GM12878 (cell line): ENCODE data around the gene TSEN34. TPM values are rescaled to one million over a fixed set of nuclear protein-coding genes. Genes with fewer than 3 reads are reported as not detected.

ENCODE experiments used
- BHLHE40 ChIP-seq, 2 experiments: fragments of 450-650 bp in 1 of 2; IDR thresholded peaks; 2 replicates each; pipeline ENCODE4 v1.6.1; 2011 to 2017; ENCODE audit warnings: low read depth in 2 of 2, borderline replicate concordance in 1 of 2, improper control_type of control experiment in 1 of 2, low read length in 1 of 2, mild to moderate bottlenecking in 1 of 2
- EED ChIP-seq: sonication (generic); IDR thresholded peaks from 2 replicates; pipeline ENCODE4 v1.6.1; 2016; ENCODE audit warnings: antibody characterized with exemption, low read depth
- HDGF ChIP-seq: fragments of 450-650 bp; IDR thresholded peaks from 2 replicates; pipeline ENCODE4 v1.6.1; 2016; ENCODE audit warnings: antibody characterized with exemption
- KAT2A ChIP-seq: conservative IDR thresholded peaks from 2 replicates; pipeline ENCODE4 v1.6.1; 2011; ENCODE audit warnings: low read depth, low read length; ENCODE audit not compliant: control insufficient read depth
- MEF2A ChIP-seq: IDR thresholded peaks from 2 replicates; pipeline ENCODE4 v1.6.1; 2011; ENCODE audit warnings: low read depth, mild to moderate bottlenecking, low read length, moderate library complexity; ENCODE audit not compliant: insufficient read depth
- NFXL1 ChIP-seq: fragments of 450-650 bp; IDR thresholded peaks from 2 replicates; pipeline ENCODE4 v1.6.1; 2017; ENCODE audit warnings: antibody characterized with exemption, mild to moderate bottlenecking, borderline replicate concordance
- RCOR1 ChIP-seq: conservative IDR thresholded peaks from 2 replicates; pipeline ENCODE4 v1.6.1; 2012; ENCODE audit warnings: low read depth, low read length, improper control_type of control experiment
- SREBF1 ChIP-seq: IDR thresholded peaks from 2 replicates; pipeline ENCODE4 v1.6.1; 2012; ENCODE audit warnings: mild to moderate bottlenecking, low read length
- STAT1 ChIP-seq: fragments of 450-650 bp; conservative IDR thresholded peaks from 2 replicates; pipeline ENCODE4 v1.6.1; 2014; ENCODE audit warnings: antibody characterized with exemption, mild to moderate bottlenecking
- STAT3 ChIP-seq: IDR thresholded peaks from 2 replicates; pipeline ENCODE4 v1.6.1; 2011; ENCODE audit warnings: low read depth, low read length, improper control_type of control experiment
- TAF1 ChIP-seq: IDR thresholded peaks from 2 replicates; pipeline ENCODE4 v1.6.1; 2011; ENCODE audit warnings: mild to moderate bottlenecking, low read depth, low read length, borderline replicate concordance
- TARDBP ChIP-seq: IDR thresholded peaks from 2 replicates; pipeline ENCODE4 v1.6.1; 2016; ENCODE audit warnings: borderline replicate concordance
- WRNIP1 ChIP-seq: IDR thresholded peaks from 2 replicates; pipeline ENCODE4 v1.6.1; 2011; ENCODE audit warnings: low read depth, low read length, improper control_type of control experiment, borderline replicate concordance
- polyA plus RNA-seq, 11 experiments: library from polyadenylated mRNA; depleted of rRNA in 4 of 11; unstranded in 6 of 11; stranded (reverse) in 5 of 11; fragments of >200 nt; fragmentation: Nextera tagmentation in 4 of 11; fragmentation: Illumina TruSeq in 1 of 11; extraction: Ambion mirVana in 4 of 11; extraction: Trizol in 1 of 11; gene quantifications; 1 replicate in 1 of 11; 2 replicates in 10 of 11; pipeline versions ENCODE4 v1.2.1 to v1.2.3, GENCODE V29; 2011 to 2016; ENCODE audit warnings: inconsistent platforms in 2 of 11, missing spikeins in 2 of 11, low read depth in 1 of 11
- total RNA-seq, 4 experiments: library from RNA; depleted of rRNA in 3 of 4; stranded (reverse); fragments of >200 nt in 3 of 4; fragmentation: Illumina TruSeq in 1 of 4; extraction: Trizol in 1 of 4; gene quantifications; 2 replicates each; pipeline versions ENCODE4 v1.2.1 to v1.2.3, GENCODE V29; 2013 to 2021
- TF ChIP-seq, protein P1 (sequence below): fragments of 450-650 bp; IDR thresholded peaks from 2 replicates; pipeline ENCODE4 v1.6.1; 2014; ENCODE audit warnings: mild to moderate bottlenecking
- TF ChIP-seq, protein P2 (sequence below): fragments of 450-650 bp; formaldehyde crosslinking; IDR thresholded peaks from 2 replicates; pipeline ENCODE4 v1.5.0; 2022; ENCODE audit warnings: mild to moderate bottlenecking, missing genetic modification characterization
- TF ChIP-seq, protein P3 (sequence below): fragments of 450-650 bp; IDR thresholded peaks from 2 replicates; pipeline ENCODE4 v1.6.1; 2017; ENCODE audit warnings: mild to moderate bottlenecking, moderate library complexity
- TF ChIP-seq, protein P4 (sequence below): IDR thresholded peaks from 2 replicates; pipeline ENCODE4 v1.6.1; 2011; ENCODE audit warnings: low read depth, low read length, improper control_type of control experiment, borderline replicate concordance
- TF ChIP-seq, protein P5 (sequence below): IDR thresholded peaks from 2 replicates; pipeline ENCODE4 v1.6.1; 2011; ENCODE audit warnings: mild to moderate bottlenecking, low read depth, low read length, moderate library complexity; ENCODE audit not compliant: insufficient replicate concordance

TSEN34 gene
- total and polyA plus RNA-seq, 10 of the 15 experiments (the other 5 are each of a cell fraction or from before 2014, with no cell fraction given), result 1.0 to 35.9 (median 16.8) TPM

DNA sequence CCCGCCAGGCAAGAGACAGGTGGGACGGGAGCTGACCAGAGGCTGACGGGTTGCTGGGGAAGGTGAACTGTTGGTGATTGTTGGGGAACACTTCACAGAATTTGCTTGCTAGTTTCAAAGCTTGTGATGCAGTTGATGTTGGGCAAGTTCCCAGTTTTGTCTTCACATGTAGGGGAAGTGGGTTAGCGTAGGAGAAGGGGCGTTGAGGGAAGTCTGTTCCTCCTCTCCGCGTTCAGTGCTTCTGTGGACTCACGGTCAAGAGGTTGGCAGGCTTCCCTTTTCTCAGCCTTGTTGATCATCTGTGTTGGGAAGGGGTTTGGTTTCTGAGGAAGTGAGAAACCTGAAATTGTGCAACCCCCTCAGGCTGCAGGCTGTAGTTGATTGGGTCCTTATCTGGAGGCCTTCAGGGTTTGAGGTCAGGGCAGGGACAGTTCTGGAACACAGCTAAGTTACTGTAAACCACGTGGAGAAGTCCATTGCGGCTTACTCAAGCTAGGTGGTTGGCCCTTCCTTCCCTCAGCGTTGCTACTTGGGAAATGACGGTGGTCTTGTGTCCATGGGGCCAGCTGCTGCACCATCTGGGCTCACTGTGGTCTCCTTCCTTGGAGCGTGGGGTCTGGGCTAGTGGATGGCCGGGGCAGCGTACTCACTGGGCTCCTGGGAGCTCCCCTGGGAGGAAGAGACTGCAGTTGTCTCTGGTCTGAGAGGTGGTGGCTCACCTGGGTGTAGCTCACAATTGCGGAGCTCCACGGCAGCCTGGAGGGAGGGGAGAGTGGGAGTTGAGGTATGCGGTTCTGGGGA, 17.1 kb downstream of the TSEN34 start (continued):
- TF ChIP-seq STAT3, result 0 out of 2 replicates have a peak, but pooled peaks have one; percentile 63
- TF ChIP-seq WRNIP1, result no peak
- TF ChIP-seq BHLHE40 (IDR thresholded peaks at IDR 0.05; ENCODE audit: borderline replicate concordance in 1 of 2, low read depth in 2 of 2, low read length in 1 of 2), result peak; percentile 78 to 81
- TF ChIP-seq, protein P1, sequence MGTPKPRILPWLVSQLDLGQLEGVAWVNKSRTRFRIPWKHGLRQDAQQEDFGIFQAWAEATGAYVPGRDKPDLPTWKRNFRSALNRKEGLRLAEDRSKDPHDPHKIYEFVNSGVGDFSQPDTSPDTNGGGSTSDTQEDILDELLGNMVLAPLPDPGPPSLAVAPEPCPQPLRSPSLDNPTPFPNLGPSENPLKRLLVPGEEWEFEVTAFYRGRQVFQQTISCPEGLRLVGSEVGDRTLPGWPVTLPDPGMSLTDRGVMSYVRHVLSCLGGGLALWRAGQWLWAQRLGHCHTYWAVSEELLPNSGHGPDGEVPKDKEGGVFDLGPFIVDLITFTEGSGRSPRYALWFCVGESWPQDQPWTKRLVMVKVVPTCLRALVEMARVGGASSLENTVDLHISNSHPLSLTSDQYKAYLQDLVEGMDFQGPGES, result no peak
- no peak for TF ChIP-seq NFXL1
- TF ChIP-seq KAT2A, result no peak
- TF ChIP-seq, protein P2, sequence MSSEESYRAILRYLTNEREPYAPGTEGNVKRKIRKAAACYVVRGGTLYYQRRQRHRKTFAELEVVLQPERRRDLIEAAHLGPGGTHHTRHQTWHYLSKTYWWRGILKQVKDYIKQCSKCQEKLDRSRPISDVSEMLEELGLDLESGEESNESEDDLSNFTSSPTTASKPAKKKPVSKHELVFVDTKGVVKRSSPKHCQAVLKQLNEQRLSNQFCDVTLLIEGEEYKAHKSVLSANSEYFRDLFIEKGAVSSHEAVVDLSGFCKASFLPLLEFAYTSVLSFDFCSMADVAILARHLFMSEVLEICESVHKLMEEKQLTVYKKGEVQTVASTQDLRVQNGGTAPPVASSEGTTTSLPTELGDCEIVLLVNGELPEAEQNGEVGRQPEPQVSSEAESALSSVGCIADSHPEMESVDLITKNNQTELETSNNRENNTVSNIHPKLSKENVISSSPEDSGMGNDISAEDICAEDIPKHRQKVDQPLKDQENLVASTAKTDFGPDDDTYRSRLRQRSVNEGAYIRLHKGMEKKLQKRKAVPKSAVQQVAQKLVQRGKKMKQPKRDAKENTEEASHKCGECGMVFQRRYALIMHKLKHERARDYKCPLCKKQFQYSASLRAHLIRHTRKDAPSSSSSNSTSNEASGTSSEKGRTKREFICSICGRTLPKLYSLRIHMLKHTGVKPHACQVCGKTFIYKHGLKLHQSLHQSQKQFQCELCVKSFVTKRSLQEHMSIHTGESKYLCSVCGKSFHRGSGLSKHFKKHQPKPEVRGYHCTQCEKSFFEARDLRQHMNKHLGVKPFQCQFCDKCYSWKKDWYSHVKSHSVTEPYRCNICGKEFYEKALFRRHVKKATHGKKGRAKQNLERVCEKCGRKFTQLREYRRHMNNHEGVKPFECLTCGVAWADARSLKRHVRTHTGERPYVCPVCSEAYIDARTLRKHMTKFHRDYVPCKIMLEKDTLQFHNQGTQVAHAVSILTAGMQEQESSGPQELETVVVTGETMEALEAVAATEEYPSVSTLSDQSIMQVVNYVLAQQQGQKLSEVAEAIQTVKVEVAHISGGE (CRISPR knock-in tag), result no peak
- no peak; the same call in 1 of the 2 replicates for TF ChIP-seq HDGF
- peak; percentile 23; the same call in 1 of the 2 replicates for TF ChIP-seq TARDBP
- TF ChIP-seq EED, result peak; percentile 91; the same call in 1 of the 2 replicates
- TF ChIP-seq MEF2A, result 0 out of 2 replicates have a peak, but pooled peaks have one; percentile 38
- TF ChIP-seq, protein P3, sequence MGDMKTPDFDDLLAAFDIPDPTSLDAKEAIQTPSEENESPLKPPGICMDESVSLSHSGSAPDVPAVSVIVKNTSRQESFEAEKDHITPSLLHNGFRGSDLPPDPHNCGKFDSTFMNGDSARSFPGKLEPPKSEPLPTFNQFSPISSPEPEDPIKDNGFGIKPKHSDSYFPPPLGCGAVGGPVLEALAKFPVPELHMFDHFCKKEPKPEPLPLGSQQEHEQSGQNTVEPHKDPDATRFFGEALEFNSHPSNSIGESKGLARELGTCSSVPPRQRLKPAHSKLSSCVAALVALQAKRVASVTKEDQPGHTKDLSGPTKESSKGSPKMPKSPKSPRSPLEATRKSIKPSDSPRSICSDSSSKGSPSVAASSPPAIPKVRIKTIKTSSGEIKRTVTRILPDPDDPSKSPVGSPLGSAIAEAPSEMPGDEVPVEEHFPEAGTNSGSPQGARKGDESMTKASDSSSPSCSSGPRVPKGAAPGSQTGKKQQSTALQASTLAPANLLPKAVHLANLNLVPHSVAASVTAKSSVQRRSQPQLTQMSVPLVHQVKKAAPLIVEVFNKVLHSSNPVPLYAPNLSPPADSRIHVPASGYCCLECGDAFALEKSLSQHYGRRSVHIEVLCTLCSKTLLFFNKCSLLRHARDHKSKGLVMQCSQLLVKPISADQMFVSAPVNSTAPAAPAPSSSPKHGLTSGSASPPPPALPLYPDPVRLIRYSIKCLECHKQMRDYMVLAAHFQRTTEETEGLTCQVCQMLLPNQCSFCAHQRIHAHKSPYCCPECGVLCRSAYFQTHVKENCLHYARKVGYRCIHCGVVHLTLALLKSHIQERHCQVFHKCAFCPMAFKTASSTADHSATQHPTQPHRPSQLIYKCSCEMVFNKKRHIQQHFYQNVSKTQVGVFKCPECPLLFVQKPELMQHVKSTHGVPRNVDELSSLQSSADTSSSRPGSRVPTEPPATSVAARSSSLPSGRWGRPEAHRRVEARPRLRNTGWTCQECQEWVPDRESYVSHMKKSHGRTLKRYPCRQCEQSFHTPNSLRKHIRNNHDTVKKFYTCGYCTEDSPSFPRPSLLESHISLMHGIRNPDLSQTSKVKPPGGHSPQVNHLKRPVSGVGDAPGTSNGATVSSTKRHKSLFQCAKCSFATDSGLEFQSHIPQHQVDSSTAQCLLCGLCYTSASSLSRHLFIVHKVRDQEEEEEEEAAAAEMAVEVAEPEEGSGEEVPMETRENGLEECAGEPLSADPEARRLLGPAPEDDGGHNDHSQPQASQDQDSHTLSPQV, result no peak
- no peak for TF ChIP-seq RCOR1
- TF ChIP-seq, protein P4, sequence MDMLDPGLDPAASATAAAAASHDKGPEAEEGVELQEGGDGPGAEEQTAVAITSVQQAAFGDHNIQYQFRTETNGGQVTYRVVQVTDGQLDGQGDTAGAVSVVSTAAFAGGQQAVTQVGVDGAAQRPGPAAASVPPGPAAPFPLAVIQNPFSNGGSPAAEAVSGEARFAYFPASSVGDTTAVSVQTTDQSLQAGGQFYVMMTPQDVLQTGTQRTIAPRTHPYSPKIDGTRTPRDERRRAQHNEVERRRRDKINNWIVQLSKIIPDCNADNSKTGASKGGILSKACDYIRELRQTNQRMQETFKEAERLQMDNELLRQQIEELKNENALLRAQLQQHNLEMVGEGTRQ, result no peak
- TF ChIP-seq SREBF1, result no peak
- no peak for TF ChIP-seq STAT1
- TF ChIP-seq, protein P5, sequence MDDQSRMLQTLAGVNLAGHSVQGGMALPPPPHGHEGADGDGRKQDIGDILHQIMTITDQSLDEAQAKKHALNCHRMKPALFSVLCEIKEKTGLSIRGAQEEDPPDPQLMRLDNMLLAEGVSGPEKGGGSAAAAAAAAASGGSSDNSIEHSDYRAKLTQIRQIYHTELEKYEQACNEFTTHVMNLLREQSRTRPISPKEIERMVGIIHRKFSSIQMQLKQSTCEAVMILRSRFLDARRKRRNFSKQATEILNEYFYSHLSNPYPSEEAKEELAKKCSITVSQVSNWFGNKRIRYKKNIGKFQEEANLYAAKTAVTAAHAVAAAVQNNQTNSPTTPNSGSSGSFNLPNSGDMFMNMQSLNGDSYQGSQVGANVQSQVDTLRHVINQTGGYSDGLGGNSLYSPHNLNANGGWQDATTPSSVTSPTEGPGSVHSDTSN, result peak; percentile 5
- no peak for TF ChIP-seq TAF1
